OCI-LY3 (cell line): Measurements from ENCODE around the gene FYB1.

ENCODE experiments used
- H2AFZ ChIP-seq: fragments of 200-600, 300-600 bp; shearing (Covaris generic); 2 replicates; pipeline ENCODE4 v1.6.0; 2014; ENCODE audit warnings: antibody characterized with exemption, low read depth, low read length
- H3K27ac ChIP-seq: fragments of 200-600, 300-600 bp; sonication (generic); 2 replicates; pipeline ENCODE4 v1.5.1; 2014; ENCODE audit warnings: mild to moderate bottlenecking, low read length, moderate library complexity, mixed read lengths
- H3K27me3 ChIP-seq: fragments of 200-600, 300-600 bp; sonication (generic); 2 replicates; pipeline ENCODE4 v1.6.1; 2014; ENCODE audit warnings: low read depth, low read length, mixed read lengths
- H3K36me3 ChIP-seq: fragments of 200-600, 300-600 bp; sonication (generic); replicated peaks from 2 replicates; pipeline ENCODE3; 2014; ENCODE audit warnings: low read depth, low read length, mixed read lengths
- H3K4me1 ChIP-seq: fragments of 300-600, 200-600 bp; sonication (generic); 2 replicates; pipeline ENCODE4 v1.6.1; 2014; ENCODE audit warnings: low read length, mixed read lengths
- H3K4me2 ChIP-seq: fragments of 200-600, 300-600 bp; sonication (generic); 2 replicates; pipeline ENCODE4 v1.6.1; 2014; ENCODE audit warnings: low read length, mixed read lengths
- H3K4me3 ChIP-seq: fragments of 300-600, 200-600 bp; sonication (generic); 2 replicates; pipeline ENCODE4 v1.5.1; 2014; ENCODE audit warnings: antibody characterized with exemption, mild to moderate bottlenecking, low read length, moderate library complexity
- H3K79me2 ChIP-seq: fragments of 300-600, 200-600 bp; shearing (Covaris generic); 2 replicates; pipeline ENCODE4 v1.6.1; 2014; ENCODE audit warnings: mild to moderate bottlenecking, low read length, mixed read lengths
- H3K9ac ChIP-seq: fragments of 300-600, 200-600 bp; shearing (Covaris generic); 2 replicates; pipeline ENCODE4 v1.6.0; 2014; ENCODE audit warnings: mild to moderate bottlenecking, low read length, moderate library complexity
- H3K9me3 ChIP-seq: fragments of 200-600, 300-600 bp; shearing (Covaris generic); 2 replicates; pipeline ENCODE4 v1.6.1; 2014; ENCODE audit warnings: low read length, mixed read lengths; ENCODE audit not compliant: insufficient read depth
- H4K20me1 ChIP-seq: fragments of 200-600, 300-600 bp; sonication (generic); 2 replicates; pipeline ENCODE4 v1.6.1; 2016; ENCODE audit warnings: low read length, mixed read lengths; ENCODE audit not compliant: insufficient read depth
- CTCF ChIP-seq: fragments of 200-600, 300-600 bp; sonication (generic); IDR thresholded peaks from 2 replicates; pipeline ENCODE4 v1.5.1; 2014; ENCODE audit warnings: antibody characterized with exemption, low read length, low read depth
- EZH2phosphoT487 ChIP-seq: fragments of 200-600 bp; shearing (Covaris generic); IDR thresholded peaks from 2 replicates; pipeline ENCODE4 v1.6.1; 2018; ENCODE audit warnings: antibody characterized with exemption, mixed run types, low read depth

Gene FYB1

GRCh38 chr5:39169081-39169480 lies 50.3 kb downstream of the FYB1 start:
- no peak overlapping the region for H2AFZ ChIP-seq
- no peaks in the 10 kb centered on the region for H3K9me3 ChIP-seq
- H3K27me3 ChIP-seq = no peaks in the 10 kb centered on the region
- H4K20me1 ChIP-seq = no peaks in the 10 kb centered on the region
- H3K27ac ChIP-seq = no peak overlapping the region
- H3K9ac ChIP-seq = no peak overlapping the region
- H3K79me2 ChIP-seq = no peaks in the 10 kb centered on the region
- H3K4me3 ChIP-seq = no peak overlapping the region
- no peaks in the 10 kb centered on the region for H3K36me3 ChIP-seq
- no peak overlapping the region for H3K4me2 ChIP-seq
- peaks cover 7% of the 10 kb centered on the region; the same call in 1 of the 2 replicates for H3K4me1 ChIP-seq
- TF ChIP-seq CTCF = no peak

GRCh38 chr5:39167972-39168342 lies 51.4 kb downstream of the FYB1 start:
- Histone ChIP-seq H3K36me3 (no peaks in the 10 kb centered on the region), H3K4me2 (no peak overlapping the region), H3K4me3 (no peak overlapping the region), H4K20me1 (no peaks in the 10 kb centered on the region), H3K79me2 (no peaks in the 10 kb centered on the region), H3K9ac (no peak overlapping the region), H3K4me1 (peaks cover 7% of the 10 kb centered on the region; the same call in 1 of the 2 replicates), H3K9me3 (no peaks in the 10 kb centered on the region), H3K27me3 (no peaks in the 10 kb centered on the region), H3K27ac (no peak overlapping the region), H2AFZ (no peak overlapping the region)
- TF ChIP-seq CTCF (no peak), EZH2phosphoT487 (no peak)

- no peaks in the 10 kb centered on the region for H3K27me3 ChIP-seq
- no peaks in the 10 kb centered on the region for H4K20me1 ChIP-seq
- H3K9me3 ChIP-seq = no peaks in the 10 kb centered on the region
- no peak overlapping the region for H3K9ac ChIP-seq
- H2AFZ ChIP-seq = no peak overlapping the region
- H3K4me2 ChIP-seq = no peak overlapping the region
- H3K27ac ChIP-seq = no peak overlapping the region
- H3K4me1 ChIP-seq = peaks cover 7% of the 10 kb centered on the region; the same call in 1 of the 2 replicates
- no peak for TF ChIP-seq CTCF
- TF ChIP-seq EZH2phosphoT487 = no peak
- no peaks in the 10 kb centered on the region for H3K79me2 ChIP-seq
- no peaks in the 10 kb centered on the region for H3K36me3 ChIP-seq
- no peak overlapping the region for H3K4me3 ChIP-seq
Measured at GRCh38 chr5:39167141-39167971, 52.0 kb downstream of the FYB1 start.

GRCh38 chr5:39164529-39165402 lies 54.6 kb downstream of the FYB1 start:
- Histone ChIP-seq H3K79me2 (no peaks in the 10 kb centered on the region), H2AFZ (no peak overlapping the region), H3K27me3 (no peaks in the 10 kb centered on the region), H3K4me1 (peaks cover 7% of the 10 kb centered on the region; the same call in 1 of the 2 replicates), H3K4me2 (no peak overlapping the region), H3K36me3 (no peaks in the 10 kb centered on the region), H3K9me3 (no peaks in the 10 kb centered on the region), H3K9ac (no peak overlapping the region), H4K20me1 (no peaks in the 10 kb centered on the region), H3K4me3 (no peak overlapping the region), H3K27ac (no peak overlapping the region)
- TF ChIP-seq EZH2phosphoT487 (no peak), CTCF (no peak)
